NCI-H1694 treated with DMSO at 0.1 percent for 48 hours (cell line): ENCODE measurements around the gene DIP2A.
"Not testable (repeated sequence)": the region's sequence is repeated elsewhere in the genome, so short reads cannot be mapped to it uniquely, and the experiment has no call there.

Experiments used
- DNase-seq: peaks from one replicate; lab custom pipeline; 2025; lab: John Stamatoyannopoulos, UW

Gene DIP2A

DNA sequence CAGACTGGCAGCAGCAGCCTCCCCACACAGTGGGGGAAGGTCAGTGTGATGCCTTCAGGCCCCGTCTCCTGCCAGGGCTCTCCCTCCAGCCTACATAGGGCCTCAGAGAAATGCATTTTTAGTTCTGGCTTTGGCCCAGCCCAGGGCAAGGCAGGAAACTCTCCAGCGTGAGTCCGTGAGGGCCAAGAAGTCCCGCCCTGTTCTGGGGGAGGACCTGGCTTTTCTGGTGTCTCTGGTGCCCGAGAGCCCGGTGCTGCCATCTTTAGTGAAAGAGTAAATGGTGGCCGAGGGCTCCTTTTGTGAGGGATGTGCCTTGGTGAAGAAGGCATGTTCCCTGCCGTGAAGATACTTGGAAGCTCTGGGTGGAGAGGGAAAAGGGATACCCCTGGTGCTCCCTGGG lies 14.8 kb upstream of the DIP2A start:
- no peak for DNase-seq

DNA sequence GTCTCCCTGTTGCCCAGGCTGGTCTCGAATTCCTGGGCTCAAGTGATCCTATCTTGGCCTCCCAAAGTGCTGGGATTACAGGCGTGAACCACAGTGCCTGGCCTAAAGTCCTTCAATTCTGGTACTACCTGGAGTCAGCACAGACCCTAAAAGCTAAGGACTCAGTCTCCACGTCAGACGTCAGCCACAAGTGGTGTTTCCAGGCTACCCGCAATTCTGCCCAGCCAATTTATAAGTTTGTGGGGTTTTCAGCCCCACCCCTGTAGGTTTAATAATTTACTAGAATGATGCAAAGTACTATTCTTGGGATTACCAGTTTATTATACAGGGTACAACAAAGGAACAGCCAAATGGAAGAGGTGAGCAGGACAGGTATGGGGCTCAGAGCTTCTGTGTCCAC lies 10.6 kb upstream of the DIP2A start:
- no peak for DNase-seq

DNA sequence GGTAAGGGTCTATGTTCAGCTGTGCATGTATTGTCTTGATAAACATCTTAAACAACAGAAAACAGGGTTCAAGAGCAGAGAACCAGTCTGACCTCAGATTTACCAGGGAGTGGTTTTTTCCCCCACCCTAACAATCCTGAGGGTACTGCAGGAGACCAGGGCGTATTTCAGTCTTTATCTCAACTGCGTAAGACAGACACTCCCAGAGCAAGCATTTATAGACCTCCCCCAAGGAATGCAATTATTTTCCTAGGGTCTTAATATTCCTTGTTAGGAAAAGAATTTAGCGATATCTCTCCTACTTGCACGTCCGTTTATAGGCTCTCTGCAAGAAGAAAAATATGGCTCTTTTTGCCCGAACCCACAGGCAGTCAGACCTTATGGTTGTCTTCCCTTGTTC lies 9.8 kb upstream of the DIP2A start:
- DNase-seq, result not testable (repeated sequence)

DNA sequence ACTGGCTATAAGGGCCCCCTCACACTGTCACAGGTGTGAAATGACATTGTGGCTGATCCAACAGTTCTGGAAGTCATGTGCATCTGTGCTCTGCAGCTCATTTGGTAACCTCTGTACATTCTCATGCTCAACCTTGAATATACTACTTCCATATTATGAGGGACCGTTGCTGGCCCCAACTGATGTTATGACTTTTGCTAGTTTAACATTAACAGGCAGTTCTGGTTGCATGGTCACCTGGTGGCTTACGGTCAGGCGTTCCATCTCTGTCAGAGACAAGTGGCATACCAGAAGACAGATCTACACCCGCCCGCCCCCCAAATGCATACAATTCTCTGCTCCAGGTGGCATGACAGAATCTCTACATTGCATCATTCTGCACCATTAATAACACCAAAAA lies 6.0 kb upstream of the DIP2A start:
- no peak for DNase-seq

DNA sequence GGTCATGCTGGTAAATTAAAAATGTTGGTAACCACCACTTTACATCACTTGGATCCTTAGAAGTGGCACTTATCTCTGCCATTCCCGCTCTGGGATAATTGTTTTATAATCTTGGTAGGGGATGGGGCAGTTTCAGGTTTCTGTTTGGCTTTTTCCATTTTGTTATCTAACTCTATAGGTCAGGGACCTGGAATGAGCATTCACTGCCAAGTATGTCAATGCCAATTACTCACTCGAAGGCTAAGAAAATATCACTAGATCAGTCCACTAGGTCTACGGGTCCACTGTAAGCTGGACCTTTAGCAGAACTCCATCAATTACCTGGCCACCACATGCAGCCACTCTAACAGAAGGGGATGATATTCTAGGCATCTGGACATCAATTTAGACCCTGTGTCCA lies 4.5 kb upstream of the DIP2A start:
- no peak for DNase-seq

DNA sequence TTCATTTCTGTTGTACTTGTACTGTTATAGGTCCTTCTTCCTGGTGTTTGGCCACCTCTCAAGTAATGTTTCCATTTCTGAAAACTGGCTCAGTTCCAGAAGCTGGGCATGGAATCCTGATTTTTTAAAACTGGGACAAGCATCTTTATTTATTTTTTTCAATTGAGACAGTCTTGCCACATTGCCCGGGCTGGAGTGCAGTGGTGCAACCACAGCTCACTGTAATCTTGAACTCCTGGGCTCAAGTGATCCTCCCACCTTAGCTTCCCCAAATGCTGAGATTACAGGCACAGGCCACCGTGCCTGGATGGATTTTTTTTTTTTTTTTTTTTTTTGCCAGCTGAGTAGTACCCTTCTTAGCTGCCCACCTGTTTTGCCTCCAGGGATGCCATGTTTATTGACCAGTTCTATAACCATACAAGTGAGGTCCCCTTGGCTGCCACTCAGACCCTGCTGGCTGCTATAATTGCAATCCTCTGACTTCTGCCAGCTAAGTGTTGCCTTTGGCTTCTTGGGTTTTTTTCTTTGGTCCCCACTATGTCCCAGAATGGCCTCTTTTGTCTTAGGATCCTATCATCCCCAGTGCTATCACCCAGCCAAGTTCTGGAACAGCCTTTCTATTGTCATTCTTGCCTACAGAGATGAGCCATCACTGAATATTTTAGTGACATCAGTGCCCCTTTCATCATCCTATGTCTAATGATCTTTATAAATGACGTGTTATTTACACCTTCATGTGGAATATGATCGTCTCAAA lies 3.9 kb upstream of the DIP2A start:
- DNase-seq, result no peak

DNA sequence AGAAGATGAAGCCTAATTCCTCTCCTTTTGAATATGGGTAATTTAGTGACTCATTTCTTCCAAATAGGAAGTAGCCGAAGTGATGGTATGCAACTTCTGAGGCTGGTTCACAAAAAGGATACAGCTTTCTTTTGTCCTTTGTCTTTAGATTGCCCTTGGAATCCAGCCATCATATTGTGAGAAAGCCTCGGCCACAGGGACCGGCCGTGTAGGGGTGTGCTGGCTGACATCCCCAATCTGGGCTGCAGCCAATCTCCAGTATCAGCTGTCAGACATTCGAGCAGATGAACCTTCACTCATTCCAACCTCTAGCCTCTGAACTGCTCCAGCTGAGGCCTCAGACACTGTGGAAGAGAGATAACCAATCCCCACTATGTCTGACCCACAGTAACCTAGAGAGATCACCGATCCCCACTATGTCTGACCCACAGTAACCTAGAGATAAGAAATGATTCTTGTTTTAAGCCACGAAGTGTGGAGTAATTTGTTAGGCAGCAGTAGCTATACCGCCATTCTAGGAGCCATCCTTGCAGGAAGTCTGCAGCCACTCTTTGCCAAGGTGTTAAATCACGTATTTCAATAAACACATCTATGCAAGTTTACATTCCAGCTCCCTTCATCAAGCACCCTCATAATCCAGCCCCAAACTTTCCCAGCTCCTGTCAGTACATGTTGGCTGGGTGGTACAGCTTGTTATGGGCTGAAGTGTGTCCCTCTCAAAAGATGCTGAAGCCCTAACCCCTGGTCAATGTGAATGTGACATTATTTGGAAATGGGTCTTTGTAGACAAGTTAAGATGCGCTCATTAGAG lies 2.9 kb upstream of the DIP2A start:
- DNase-seq, result no peak

DNA sequence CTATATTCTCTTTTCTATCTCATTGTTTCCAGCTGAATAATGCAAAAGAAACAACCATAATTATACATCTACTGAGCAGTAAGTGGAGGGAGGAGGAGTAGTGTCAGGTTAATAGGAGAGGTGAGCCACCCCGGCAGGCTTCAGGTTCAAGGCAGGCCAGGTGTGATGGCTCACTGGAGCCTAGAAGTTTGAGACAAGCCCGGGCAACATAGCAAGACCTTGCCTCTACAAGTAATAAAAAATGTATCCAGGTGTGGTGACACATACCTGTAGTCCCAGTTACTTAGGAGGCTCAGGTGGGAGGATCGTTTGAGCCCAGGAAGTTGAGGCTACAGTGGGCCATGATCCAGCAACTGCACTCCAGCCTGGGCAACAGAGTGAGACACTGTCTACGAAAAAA lies 1.9 kb upstream of the DIP2A start:
- DNase-seq, result no peak

DNA sequence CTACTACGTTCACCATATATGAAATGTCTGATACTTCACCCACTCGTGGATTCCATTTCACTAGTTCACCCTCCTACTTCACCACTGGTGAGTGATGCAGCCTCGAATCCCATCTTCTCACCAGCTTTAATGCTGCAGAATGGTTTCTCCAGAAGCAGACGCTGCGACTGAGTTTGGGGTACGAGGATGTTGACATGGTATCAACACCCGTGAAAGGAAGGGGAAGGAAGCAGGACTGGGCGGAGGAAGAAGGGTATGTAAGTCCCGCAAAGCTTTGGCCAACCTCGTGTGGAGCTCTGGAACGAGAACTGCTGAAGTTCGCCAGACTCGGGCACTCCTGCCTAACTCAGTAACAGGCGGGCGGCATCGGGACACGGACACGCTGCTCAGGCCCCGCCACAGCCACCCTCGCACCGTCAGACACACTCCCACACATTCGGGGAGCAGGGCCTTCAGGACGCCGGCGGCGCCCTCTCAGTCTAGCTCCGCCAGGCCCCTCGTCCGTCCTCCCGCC lies 833 bp upstream of the DIP2A start:
- DNase-seq, result no peak

DNA sequence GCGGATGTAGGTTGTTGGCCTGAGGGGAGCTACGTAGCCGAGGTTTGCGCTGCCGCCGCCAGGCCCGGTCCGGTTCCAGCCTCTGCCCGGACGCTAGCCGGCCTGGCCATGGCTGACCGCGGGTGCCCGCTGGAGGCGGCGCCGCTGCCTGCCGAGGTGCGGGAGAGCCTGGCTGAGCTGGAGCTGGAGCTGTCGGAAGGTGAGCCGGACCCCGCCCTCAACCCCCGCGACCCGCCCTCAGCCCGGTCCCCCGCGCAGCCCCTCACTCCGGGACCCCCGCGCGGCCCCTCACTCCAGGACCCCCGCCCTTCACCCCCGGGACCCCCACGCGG lies 299 bp downstream of the DIP2A start:
- DNase-seq, result no peak

DNA sequence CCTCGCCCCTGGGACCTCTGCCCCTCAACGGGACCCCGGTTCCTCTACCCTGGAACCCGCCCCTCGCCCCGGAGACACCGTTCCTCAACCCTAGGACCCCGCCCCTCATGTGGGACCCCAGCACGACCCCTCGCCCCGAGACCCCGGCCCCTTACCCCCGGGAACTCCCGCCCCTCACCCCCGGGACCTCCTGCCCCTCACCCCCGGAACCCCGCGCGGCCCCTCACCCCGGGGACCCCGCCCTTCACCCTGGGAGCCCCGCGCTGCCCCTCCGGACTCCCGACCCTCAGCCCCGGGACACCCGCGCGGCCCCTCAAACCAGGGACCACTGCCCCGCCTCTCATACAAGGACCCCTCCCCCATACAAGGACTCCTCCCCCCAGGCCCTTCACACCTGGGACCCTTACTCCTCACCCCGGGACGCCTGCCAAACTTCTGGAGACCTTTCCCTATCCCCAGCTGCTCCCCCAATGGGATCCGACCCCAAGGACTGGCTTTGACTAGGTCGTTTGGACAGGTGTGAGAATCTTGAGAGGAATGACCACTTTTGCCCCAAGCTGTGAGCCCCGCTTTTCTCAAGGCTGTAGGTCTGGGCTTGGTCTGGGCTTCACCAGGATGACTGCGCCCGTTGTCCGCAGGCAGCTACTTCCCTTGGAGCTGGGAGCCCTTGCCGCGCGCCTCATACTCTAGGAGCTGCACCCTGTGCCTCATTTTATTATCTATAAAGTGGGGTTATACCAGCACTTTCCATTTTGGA lies 843 bp downstream of the DIP2A start:
- no peak for DNase-seq

DNA sequence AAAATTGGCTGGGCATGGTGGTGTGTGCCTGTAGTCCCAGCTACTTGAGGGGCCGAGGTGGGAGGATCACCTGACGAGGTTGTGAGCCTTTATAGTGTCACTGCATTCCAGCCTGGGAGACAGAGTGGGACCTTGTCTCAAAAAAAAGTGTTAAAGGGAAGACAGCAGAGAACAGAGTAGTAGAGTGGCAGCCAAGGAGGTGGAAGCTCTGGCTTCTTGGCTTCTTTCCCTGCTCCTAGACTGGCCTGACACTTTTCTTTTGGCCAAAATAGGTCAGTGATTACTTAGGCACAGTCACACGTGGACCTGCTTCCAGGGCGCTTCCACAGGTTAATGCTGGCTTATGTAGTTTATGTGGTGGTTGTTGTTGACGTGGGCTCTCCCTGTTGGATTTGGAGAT lies 3.2 kb downstream of the DIP2A start:
- DNase-seq, result no peak

DNA sequence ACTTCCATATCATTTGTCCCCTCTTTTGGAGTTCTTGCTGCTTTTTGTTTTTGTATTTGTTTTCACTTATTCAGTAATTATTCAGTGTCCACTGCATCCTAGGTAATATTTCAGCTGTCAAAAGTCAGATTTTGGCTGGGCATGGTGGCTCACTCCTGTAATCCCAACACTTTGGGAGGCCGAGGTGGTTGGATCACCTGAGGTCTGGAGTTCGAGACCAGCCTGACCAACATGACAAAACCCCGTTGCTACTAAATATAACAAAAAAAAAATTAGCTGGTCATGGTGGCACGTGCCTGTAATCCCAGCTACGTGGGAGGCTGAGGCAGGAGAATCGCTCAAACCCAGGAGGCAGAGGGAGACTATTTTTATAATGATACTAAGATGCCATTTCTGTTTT lies 6.5 kb downstream of the DIP2A start:
- not testable (repeated sequence) for DNase-seq

DNA sequence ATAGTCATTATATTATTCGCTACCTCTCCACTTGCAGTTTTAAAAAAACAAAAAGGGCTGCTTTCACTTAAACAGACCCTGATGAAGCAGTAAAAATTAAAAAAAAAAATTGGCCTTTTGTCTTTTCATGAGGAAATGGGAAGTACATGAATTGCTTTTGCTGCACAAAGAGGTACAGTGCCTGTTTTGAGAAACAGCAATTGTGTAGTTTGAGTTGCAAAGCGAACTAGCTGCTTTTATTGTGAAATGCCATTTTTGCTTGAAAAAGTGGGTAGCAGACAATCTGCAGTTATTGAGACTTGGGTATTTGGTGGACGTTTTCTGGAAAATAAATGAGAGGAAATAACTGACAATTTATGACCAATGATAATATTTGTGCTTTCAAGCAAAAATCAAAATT lies 7.0 kb downstream of the DIP2A start:
- no peak for DNase-seq

DNA sequence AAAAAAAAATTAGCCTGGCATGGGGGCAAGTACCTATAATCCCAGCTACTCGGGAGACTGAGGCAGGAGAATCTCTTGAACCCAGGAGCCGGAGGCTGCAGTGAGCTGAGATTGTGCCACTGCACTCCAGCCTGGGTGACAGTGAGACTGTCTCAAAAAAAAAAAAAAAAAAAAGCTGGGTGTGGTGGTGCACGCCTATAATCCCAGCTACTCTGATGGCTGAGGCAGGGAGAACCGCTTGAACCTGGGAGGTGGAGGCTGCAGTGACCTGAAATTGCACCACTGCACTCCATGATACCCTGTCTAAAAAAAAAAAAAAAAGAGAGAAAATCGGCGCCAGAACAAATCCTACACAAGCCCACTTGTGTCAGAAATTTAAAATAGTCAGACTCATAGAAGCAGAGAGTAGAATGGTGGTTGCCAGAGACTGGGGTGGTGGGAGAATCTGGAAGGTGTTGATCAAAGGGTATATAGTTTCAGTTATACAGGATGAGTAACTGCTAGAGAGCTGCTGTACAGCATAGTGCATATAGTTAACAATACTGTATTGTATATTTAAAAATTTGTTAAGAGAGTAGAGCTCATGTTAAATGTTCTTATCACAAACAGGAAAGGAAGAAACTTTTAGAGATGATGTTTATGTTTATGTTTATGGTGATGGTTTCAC lies 9.6 kb downstream of the DIP2A start:
- no peak for DNase-seq

DNA sequence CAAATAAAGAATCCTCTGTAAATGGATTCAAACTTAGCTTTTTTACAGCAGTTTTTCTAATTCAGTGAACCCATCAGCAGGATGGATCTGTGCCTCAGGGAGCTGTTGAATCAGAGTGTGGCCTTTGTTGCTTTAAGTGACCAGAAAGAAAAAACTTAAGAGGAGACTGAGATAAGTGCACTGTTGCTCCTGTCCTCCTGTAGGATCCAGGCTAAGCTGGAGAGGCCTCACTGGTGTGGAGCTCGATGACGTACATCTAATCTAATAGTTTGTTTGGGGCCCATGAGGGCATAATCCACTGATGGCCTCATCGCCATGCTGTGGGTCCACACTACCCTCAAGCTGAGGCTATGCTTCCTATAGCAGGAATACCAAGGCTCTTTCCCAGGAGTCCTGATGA lies 10.6 kb downstream of the DIP2A start:
- no peak for DNase-seq

DNA sequence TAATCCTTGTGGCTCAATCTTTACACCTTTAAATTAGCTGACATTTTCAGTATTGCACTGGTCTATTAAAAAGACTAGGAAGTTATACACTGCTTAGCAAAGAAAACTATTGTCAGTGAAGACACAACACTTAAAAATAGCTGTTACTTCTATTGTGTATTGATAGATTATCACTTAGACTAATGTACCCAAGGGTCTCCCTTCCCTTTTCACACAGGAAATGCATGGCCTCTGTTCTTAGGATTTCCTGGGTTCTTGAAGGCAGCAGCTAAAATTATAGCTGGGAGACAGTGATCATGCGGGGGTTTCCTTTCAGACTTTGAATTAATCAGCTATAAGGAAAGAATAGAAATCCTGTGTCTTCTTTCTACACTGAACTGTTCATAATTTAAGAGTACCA lies 12.8 kb downstream of the DIP2A start:
- no peak for DNase-seq

DNA sequence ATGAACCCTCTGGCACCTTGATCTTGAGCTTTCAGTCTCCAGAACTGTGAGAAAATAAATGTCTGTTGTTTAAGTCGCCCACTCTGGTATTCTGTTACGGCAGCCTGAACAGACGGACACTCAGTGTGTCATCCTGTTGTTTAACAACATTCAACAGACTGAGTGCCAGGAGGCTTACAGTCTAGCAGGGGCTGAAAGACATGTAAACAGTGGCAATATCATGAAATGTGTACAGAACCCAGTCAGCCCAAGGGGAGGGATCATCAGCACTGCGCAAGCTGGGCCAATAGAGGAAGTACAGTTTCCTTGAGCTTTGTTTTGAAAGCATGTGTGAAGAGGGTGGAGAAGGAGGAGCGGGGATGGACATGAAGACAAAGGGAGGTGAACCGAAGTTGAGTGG lies 13.6 kb downstream of the DIP2A start:
- peak; percentile 14 for DNase-seq

DNA sequence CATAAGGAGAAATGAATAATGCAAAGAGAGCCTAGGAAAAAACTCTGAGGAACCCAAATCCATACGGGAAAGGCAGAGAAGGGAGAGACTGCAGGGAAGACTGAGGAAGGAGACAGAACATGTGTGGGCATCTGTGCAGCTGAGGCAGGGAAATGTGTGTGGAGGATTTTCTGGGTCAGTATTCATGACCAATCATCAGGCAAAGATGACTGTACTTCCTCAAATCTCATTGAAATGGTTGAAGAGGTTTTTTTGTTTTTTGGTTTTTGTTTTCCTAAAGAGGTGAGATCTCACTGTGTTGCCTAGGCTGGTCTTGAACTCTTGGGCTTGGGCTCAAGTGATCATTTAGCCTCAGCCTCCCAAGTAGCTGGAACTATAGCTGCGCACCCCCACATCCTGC lies 15.7 kb downstream of the DIP2A start:
- no peak for DNase-seq

DNA sequence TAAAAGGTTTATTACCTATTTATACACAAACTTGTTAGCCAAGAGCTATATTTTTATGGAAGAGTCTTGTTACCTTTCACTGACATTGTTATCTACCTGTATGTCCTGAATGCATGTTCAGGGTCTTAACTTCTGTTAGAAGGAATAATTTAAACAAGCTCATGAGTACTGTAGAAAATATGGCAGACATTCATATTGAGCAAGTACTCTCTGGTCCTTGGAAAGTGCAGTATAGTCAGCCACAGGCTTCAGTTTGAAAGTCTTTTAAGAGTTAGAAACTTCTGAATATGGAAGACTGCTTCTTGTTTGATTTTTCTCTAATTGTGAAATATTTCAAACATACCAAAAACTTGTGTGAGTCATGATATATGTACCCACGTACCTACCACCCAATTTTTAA lies 16.6 kb downstream of the DIP2A start:
- no peak for DNase-seq

DNA sequence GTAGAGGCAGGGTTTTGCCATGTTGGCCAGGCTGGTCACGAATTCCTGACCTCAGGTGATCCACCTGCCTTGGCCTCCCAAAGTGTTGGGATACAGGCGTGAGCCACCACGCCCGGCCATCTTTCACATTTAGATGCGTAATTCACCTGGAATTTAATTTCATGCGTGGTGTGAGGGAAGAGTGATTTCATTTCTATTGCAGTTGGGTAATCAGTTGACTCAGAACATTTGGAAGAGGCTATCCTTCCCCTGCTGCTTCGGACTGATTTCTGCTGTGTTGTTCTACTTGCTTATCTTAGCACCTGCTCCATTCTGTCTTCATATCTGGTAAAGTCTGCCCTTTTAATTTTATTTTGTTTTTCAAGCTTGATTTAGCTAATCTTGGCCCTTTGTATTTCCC lies 19.1 kb downstream of the DIP2A start:
- DNase-seq, result no peak

DNA sequence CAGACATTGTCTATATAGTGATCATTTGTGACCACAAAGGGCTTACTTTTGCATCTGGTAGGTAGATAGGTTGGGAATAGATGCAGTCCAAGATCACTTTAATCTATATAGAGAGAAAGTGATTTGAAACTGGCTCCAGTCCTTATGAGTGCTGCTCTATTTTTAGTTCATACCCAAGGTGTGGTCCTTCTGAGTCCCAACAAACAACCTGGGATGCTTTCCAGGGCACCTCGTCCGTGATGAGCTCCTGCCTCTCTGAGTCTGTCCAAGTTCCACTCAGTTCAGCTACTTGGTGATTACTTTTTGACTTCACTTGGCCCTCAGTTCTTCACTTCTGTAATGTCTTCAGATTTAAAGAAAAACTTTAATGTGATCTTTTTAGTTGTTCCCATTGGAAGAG lies 20.2 kb downstream of the DIP2A start:
- no peak for DNase-seq
